HG03103 (cell line): Measurements from ENCODE around the gene NIBAN1.
A peak's percentile ranks its signal among the peaks of the same experiment; 100 is the strongest.
"Not testable (repeated sequence)": the region's sequence is repeated elsewhere in the genome, so short reads cannot be mapped to it uniquely, and the experiment has no call there.

Source experiments
- ATAC-seq: cut with Tn5 transposase; IDR thresholded peaks from one replicate; pipeline ENCODE4 v1.9.1; 2021; ENCODE audit warnings: low read depth; ENCODE audit not compliant: unreplicated experiment

NIBAN1 gene

DNA sequence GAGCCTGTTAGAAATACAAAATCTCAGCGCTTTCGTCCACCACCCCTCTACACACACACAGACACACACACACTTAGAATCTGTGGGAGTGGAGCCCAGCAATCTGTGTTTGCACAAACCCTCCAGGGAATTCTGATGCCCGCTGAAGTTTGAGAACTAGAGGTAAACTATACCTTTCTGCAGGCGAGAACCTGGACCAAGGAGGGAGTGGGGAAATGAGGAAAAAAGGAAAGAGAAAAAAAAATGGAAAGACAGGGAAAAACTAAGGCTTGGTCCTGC is 468 bp upstream of the NIBAN1 start:
- no peak for ATAC-seq

- ATAC-seq, result peak; percentile 48
Measured at GRCh38 chr1:184973272-184974055, 844 bp downstream of the NIBAN1 start.

GRCh38 chr1:184972315-184973055 is 1.8 kb downstream of the NIBAN1 start:
- ATAC-seq, result no peak

DNA sequence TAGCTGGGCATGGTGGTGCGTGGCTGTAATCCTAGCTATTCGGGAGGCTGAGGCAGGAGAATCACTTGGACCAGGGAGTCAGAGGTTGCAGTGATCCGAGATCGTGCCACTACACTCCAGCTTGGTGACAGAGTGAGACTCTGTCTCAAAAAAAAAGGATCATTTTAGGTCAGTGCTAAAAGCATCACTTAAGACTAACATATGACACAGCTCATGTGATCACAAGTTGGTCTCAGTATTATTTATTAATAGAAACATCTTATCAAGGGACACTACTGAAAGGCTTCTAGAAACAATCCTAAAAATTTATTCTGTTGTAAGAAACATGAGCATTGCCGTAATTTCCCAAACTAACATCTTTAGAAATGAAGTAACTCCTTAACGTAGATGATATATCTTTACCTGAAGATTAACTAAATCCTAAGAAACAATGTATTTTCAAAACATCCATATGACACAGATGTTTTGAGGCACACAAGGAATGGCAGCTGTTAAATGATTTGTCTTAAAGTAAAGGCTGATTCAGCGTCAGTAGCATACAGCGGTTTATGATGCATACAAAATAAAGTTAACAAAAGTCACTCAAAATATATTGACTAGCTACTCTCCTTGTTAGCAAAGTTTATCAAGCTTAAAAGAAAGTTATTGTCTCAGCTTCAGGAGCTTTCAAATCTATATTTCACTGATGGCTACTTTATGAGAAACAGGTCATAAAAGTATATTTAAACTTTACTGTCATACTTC is 2.6 kb downstream of the NIBAN1 start:
- ATAC-seq, result no peak

- no peak for ATAC-seq
Measured at GRCh38 chr1:184970691-184971161, 3.6 kb downstream of the NIBAN1 start.

DNA sequence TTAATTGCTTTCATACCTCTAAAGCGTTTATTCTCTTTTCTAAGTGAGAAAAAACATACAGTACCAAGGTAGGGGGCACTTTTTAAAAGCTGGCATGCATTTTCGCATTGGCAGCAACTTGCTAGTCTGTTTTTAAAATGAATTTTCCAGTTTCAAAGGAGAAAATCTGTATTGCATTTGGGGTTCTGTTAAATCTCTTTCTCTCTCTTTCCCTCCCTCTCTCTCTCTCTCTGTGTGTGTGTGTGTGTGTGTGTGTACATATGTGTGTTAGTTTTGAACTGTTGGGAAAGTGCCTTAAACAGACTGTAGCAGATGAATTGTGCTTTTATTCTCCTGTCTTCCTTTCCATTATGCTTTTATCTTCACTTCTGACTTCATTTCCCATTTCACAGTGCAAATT is 7.3 kb downstream of the NIBAN1 start:
- ATAC-seq, result no peak

GRCh38 chr1:184965944-184966860 is 8.1 kb downstream of the NIBAN1 start:
- no peak for ATAC-seq

DNA sequence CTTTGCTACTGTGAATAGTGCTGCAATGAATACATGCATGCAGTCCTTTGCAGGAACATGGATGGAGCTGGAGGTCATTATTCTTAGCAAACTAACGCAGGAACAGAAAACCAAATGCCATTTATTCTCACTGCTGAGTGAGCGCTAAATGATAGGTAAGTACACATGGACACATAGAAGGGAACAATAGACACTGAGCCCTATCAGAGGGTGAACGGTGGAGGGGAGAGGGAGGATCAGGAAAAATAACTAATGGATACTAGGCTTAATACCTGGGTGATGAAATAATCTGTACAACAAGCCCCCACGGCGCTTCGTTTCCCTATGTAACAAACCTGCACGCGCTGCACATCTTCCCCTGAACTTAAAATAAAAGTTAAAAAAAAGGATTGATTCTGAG is 8.9 kb downstream of the NIBAN1 start:
- ATAC-seq, result no peak

DNA sequence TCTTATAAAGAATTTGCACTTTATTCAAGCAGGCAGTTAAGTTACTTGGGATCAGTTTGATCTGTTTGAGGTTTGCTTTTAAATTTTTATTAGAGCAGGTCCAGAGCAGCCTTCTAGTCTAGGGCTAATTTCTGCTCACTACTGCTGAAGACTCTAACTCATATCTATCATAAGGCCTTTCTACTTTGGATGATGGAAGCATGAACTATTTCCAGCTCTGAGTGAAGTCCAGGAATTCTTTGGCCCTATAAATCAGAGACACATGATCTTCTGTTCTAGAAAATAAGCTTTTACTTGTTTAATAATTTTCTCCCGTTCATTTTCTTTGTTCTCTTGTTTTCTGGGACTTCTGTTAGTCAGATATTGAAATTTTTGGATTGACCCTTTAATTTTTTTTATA is 14.7 kb downstream of the NIBAN1 start:
- no peak for ATAC-seq

- ATAC-seq, result no peak
Measured at GRCh38 chr1:184958554-184959353, 15.6 kb downstream of the NIBAN1 start.

- ATAC-seq, result not testable (repeated sequence)
Measured at GRCh38 chr1:184957901-184958300, 16.4 kb downstream of the NIBAN1 start.

- no peak for ATAC-seq
Measured at GRCh38 chr1:184956999-184957700, 17.2 kb downstream of the NIBAN1 start.

DNA sequence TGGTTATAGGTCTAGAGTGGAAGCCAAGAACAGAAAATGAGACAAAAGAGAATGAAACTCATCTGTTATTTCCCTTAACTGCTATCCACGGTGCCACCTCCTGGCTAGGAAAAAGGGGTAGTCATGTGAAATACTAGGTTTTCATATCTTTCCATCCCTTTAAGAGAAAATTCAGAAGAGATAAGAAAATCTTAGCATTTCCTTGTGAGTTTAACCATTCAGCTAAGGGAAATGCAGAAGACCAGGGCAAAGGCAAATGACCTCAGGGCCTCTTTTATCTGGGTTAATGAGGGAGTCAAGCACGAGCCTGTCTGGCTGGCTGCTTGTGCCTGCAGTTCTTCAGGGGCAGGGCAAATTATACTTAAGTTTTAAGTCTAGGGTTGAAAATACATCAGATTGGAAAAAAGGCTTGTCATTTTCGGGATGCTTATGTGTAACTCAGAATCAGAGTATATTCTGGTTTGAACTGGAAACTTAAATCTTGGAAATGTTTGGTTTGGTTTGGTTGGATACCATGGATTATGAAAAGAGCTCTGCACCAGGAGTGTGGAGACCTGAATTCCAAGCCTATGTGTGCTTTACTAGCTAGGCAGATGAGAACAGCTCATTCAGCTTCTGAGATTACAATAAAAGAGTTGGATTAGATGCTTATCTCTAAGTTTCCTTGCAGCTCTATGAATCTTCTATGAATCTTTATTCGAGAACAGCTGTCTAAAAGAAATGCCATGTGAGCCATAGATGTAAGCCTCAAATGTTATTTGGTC is 19.9 kb downstream of the NIBAN1 start:
- ATAC-seq, result no peak

DNA sequence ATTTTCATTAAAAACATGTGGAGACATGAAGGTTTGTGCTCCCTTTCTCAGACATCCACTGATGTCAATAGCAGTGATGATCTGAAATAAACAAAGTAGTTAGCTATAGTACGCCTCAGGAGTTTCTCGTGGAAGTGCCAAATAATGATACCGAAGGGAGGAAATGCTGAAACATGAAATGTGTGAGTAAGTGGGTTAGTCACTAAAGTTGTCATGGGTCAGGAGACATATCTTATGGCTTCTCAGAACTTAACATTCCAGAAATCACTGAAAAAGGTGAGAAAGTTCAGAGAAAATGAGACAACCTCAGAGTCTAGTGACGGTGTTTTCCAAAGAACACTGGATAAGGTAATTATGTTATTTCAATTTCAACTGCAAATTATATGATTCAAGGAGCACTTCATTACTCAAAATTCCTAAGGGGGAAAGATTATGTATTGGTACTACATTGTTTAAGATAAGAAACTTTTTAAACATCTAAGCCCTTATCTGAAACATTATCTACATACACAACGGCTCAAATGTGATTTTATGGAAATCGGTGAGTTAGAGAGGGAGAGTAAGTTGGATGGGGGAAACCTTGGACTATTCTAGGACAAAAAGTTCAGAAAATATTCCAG is 20.6 kb downstream of the NIBAN1 start:
- no peak for ATAC-seq

DNA sequence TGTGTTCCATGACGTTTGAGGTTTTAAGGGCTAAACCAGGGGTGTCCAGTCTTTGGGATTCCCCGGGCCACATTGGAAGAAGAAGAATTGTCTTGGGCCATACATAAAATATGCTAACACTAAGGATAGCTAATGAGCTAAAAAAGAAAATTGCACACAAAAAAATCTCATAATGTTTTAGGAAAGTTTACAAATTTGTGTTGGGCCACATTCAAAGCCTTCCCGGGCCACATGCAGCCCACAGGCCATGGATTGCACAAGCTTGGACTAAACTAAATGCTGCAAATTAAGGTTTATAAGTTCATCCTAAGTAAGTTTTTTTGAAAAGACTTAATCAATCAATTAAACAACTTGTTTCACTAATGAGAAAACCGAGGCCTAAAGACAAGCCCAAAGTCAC is 21.9 kb downstream of the NIBAN1 start:
- ATAC-seq, result no peak

DNA sequence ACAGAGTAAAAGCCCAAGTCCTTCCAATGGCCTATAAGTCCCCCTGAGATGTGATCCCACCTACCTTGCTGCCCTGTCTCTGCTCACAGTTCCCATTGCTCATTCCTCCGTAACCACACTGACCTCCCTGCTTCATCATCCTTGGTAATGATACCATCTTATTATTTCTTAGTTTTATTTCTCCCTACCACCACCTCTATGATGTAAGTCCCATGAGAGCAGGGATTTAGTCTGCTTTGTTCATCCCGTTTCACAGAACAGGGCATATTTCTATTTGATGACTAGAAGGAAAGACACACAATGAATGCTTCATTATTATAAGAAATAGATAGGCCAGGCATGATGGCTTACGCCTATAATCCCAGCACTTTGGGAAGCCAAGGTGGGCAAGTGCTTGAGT is 22.5 kb downstream of the NIBAN1 start:
- ATAC-seq, result no peak

DNA sequence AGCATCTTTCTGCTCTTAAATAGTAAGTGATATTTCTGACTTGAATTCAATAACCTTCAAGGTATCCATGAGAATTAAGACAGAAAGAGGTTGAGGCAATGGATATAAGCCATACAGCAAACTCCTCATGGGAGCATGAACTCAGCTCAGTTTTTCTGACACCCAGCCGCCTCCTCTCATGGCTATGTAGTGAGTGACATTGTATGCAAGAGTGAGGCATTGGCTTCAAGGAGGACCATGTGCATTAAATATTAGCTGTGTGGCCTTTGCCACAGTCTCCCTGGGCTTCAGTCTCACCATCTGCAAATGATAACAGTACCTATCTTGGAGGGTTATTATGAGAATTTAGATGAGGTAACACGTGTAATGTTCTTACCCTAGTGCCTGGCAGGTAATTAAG is 23.4 kb downstream of the NIBAN1 start:
- ATAC-seq, result no peak

DNA sequence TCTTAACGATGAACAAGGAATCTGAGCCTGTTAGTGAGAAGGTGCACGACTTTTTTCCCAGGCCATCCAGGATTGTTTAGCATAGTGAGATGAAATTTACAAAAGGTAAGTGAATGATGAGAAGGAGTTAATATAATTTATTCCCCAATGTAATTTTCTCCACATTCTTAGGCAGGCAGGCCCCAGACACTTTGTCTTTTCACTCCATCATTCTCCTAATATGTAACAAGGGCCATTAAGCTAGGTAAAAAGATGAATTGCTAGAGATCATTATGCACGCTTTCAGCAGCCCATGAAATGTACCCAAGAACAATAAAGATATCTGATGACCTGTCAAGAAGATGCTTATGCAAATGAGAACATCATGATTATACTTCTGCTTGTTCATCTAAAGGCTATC is 24.1 kb downstream of the NIBAN1 start:
- no peak for ATAC-seq
